Left lung (tissue), 10 donors: Measurements from ENCODE around the gene CYB5D1. TPM values are rescaled to one million over a fixed set of nuclear protein-coding genes. Genes with fewer than 3 reads are reported as not detected.

Source experiments
- ATAC-seq: fragments of 200-7000 bp; cut with Tn5 transposase; one replicate; pipeline ENCODE4 v1.9.1; 2020; ENCODE audit warnings: moderate library complexity
- DNase-seq, 4 donors: peaks; one replicate each; pipeline ENCODE4 v3.0.0-alpha.2; 2013 to 2020
- H3K27ac ChIP-seq, 2 donors: fragments of 200-600 bp; sonication (generic) in 1 of 2; one replicate each; pipeline versions ENCODE4 v1.5.0 to v1.8.0; 2020 to 2021
- H3K27me3 ChIP-seq, 2 donors: fragments of 200-600 bp; sonication (generic) in 1 of 2; one replicate each; pipeline versions ENCODE4 v1.5.0 to v1.8.0; 2020 to 2021
- H3K36me3 ChIP-seq, 2 donors: fragments of 200-600 bp; sonication (generic) in 1 of 2; one replicate each; pipeline versions ENCODE4 v1.5.0 to v1.8.0; 2020 to 2021
- H3K4me1 ChIP-seq, 2 donors: fragments of 200-600 bp; one replicate each; pipeline ENCODE4 v1.8.0; 2021
- H3K4me3 ChIP-seq, 2 donors: fragments of 200-600 bp; sonication (generic) in 1 of 2; one replicate each; pipeline versions ENCODE4 v1.5.0 to v1.8.0; 2020 to 2021; ENCODE audit warnings: mild to moderate bottlenecking in 1 of 2
- H3K9me3 ChIP-seq, 2 donors: fragments of 200-600 bp; sonication (generic) in 1 of 2; one replicate each; pipeline versions ENCODE4 v1.5.0 to v1.8.0; 2020 to 2021
- intact Hi-C, 2 donors: fragments of 100-400 bp; cut with DNase I; formaldehyde crosslinking; loops; one replicate each; pipeline versions ENCODE4 v1.11.2 to v1.14.2; 2022
- polyA plus RNA-seq, 6 donors: library from polyadenylated mRNA; unstranded; fragments of 120-200 nt; gene quantifications; one replicate each; pipeline ENCODE4 v1.2.1, GENCODE V29; 2013; ENCODE audit not compliant: insufficient read length in 6 of 6
- total RNA-seq, 2 donors: library from RNA; stranded (reverse); fragmentation: NEBNext Ultra II Directional; extraction: Animal tissue kit (Norgen Biotek cat#: 25700); gene quantifications; one replicate each; pipeline ENCODE4 v1.2.1, GENCODE V29; 2021
- TF ChIP-seq, protein P1 (sequence below), 2 donors: fragments of 200-600 bp; sonication (generic) in 1 of 2; IDR thresholded peaks; one replicate each; pipeline versions ENCODE4 v1.5.0 to v1.8.0; 2021; ENCODE audit warnings: antibody characterized with exemption in 2 of 2
- donor health status: DM: no; HTN: yes; CAD: no.
- donor health status: DM: no; HTN: no; CAD: no.

CYB5D1 gene
- total and polyA plus RNA-seq, 8 donors, result 9.8 to 25.8 (median 19.2) TPM

GRCh38 chr17:7884581-7885366 is 27.0 kb downstream of the CYB5D1 start:
- ATAC-seq, result no peak
- intact Hi-C loops, result no loop called here

DNA sequence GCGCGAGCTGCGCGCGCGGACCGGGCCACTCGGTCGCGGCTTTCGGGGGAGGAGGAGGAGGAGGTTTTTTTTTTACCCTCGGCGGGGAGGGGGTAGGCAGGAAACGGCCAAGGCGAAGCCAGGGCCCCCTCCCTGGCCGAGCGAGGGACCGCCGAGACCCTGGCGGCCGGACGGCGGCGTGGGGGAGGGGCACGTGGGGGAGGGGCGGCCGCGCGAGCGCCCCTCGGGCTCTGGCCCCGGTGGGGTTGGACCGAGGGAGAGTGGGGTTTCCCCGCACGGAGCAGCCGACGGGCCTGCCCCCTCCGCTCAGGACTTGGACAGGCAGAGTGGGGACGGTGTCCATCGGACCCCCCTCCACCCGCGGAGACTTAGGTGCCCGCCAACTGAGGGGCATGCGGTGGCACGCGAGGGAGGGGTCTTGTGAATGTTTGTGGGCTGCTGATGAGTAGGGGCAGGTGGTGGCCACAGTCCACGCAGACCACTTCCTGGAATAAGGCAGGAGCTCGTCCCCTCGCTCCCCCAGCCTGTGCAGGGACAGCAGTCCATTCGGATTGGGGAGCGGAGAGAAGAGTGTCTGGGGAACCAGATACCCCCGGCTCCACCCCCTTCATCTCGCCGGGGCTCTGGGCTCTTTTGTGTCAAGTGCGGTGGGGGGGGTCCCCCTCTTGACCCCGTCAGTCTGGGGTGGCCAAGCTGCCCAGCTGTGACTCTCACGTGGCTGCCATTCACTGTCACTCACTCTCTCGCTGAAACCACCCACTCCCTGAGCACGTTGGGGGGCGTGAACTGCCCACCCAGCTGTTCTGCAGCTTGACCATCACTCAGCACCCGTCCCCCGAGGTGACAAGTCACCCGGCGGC is 27.8 kb downstream of the CYB5D1 start:
- H3K4me3 ChIP-seq, result peak overlapping the region; percentile 78 to 89
- peak overlapping the region; percentile 88 to 97 for H3K27ac ChIP-seq
- TF ChIP-seq, protein P1, sequence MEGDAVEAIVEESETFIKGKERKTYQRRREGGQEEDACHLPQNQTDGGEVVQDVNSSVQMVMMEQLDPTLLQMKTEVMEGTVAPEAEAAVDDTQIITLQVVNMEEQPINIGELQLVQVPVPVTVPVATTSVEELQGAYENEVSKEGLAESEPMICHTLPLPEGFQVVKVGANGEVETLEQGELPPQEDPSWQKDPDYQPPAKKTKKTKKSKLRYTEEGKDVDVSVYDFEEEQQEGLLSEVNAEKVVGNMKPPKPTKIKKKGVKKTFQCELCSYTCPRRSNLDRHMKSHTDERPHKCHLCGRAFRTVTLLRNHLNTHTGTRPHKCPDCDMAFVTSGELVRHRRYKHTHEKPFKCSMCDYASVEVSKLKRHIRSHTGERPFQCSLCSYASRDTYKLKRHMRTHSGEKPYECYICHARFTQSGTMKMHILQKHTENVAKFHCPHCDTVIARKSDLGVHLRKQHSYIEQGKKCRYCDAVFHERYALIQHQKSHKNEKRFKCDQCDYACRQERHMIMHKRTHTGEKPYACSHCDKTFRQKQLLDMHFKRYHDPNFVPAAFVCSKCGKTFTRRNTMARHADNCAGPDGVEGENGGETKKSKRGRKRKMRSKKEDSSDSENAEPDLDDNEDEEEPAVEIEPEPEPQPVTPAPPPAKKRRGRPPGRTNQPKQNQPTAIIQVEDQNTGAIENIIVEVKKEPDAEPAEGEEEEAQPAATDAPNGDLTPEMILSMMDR (IDR thresholded peaks at IDR 0.05), result no peak
- DNase-seq, result peak; percentile 74 to 87 (median 82)
- intact Hi-C loops, result no loop called here
- H3K9me3 ChIP-seq, result no peaks in the 10 kb centered on the region
- no peaks in the 10 kb centered on the region for H3K27me3 ChIP-seq
- H3K36me3 ChIP-seq, result peaks cover 0 to 1% of the 10 kb centered on the region in 2 donors
- peak; percentile 19 for ATAC-seq
- peaks cover 24 to 82% of the 10 kb centered on the region in 2 donors for H3K4me1 ChIP-seq

More at GRCh38 chr17:7884581-7885366, 27.0 kb downstream of the CYB5D1 start:
- peak in 2 of 4 donors; percentile 16 to 80 for DNase-seq
- no peaks in the 10 kb centered on the region for H3K36me3 ChIP-seq
- TF ChIP-seq, protein P1 (IDR thresholded peaks at IDR 0.05), result no peak
- no peaks in the 10 kb centered on the region for H3K27me3 ChIP-seq
- H3K27ac ChIP-seq, result peak overlapping the region; percentile 88 to 97
- H3K4me1 ChIP-seq, result peaks cover 24 to 84% of the 10 kb centered on the region in 2 donors
- H3K9me3 ChIP-seq, result no peaks in the 10 kb centered on the region
- H3K4me3 ChIP-seq, result peak overlapping the region; percentile 78 to 89

- Histone ChIP-seq H3K4me1 (peaks cover 24 to 74% of the 10 kb centered on the region in 2 donors), H3K27me3 (no peaks in the 10 kb centered on the region), H3K27ac (peak overlapping the region; percentile 88 to 97), H3K9me3 (no peaks in the 10 kb centered on the region), H3K4me3 (peak overlapping the region; percentile 78 to 89), H3K36me3 (peaks cover 0 to 10% of the 10 kb centered on the region in 2 donors)
- TF ChIP-seq, protein P1 (IDR thresholded peaks at IDR 0.05), result no peak
- intact Hi-C loops, result no loop called here
- DNase-seq (peak in 3 of 4 donors; percentile 48 to 59 (median 56)), ATAC-seq (peak; percentile 1)
These were observed 28.6 kb downstream of the CYB5D1 start for GRCh38 chr17:7886227-7887037.

- no peak for ATAC-seq
- TF ChIP-seq, protein P1 (IDR thresholded peaks at IDR 0.05), result no peak
- H3K4me1 ChIP-seq, result peaks cover 24 to 70% of the 10 kb centered on the region in 2 donors
These were observed 29.3 kb downstream of the CYB5D1 start for GRCh38 chr17:7887038-7887481.

More at GRCh38 chr17:7887038-7887481, 29.3 kb downstream of the CYB5D1 start:
- peaks cover 0 to 16% of the 10 kb centered on the region in 2 donors for H3K36me3 ChIP-seq
- peak overlapping the region; percentile 78 to 89 for H3K4me3 ChIP-seq
- intact Hi-C loops, result no loop called here
- H3K27ac ChIP-seq, result peak overlapping the region; percentile 88 to 97
- no peaks in the 10 kb centered on the region for H3K27me3 ChIP-seq
- no peak for DNase-seq
- H3K9me3 ChIP-seq, result no peaks in the 10 kb centered on the region
